Parathyroid adenoma (tissue), 2 donors: Measurements from ENCODE around the gene DCDC2B.
"Not testable (repeated sequence)": the region's sequence is repeated elsewhere in the genome, so short reads cannot be mapped to it uniquely, and the experiment has no call there.

Experiments used
- H2AFZ ChIP-seq: fragments of 300-600 bp; sonication (generic); one replicate; pipeline ENCODE4 v1.7.0; 2017; ENCODE audit warnings: antibody characterized with exemption, mild to moderate bottlenecking
- H3K27ac ChIP-seq: fragments of 300-600 bp; sonication (generic); one replicate; pipeline ENCODE4 v1.7.0; 2017
- H3K27me3 ChIP-seq: fragments of 300-600 bp; sonication (generic); one replicate; pipeline ENCODE4 v1.7.0; 2017; ENCODE audit warnings: low read length; ENCODE audit not compliant: control insufficient read depth, insufficient read depth
- H3K36me3 ChIP-seq: fragments of 300-600 bp; sonication (generic); one replicate; pipeline ENCODE4 v1.7.0; 2017; ENCODE audit warnings: low read length; ENCODE audit not compliant: control insufficient read depth, insufficient read depth
- H3K4me1 ChIP-seq: fragments of 300-600 bp; sonication (generic); one replicate; pipeline ENCODE4 v1.7.0; 2017; ENCODE audit warnings: control low read depth
- H3K4me2 ChIP-seq: fragments of 300-600 bp; sonication (generic); one replicate; pipeline ENCODE4 v1.7.0; 2017; ENCODE audit warnings: low read length
- H3K4me3 ChIP-seq: fragments of 300-600 bp; sonication (generic); one replicate; pipeline ENCODE4 v1.7.0; 2017; ENCODE audit warnings: low read depth, low read length
- H3K79me2 ChIP-seq: fragments of 300-600 bp; sonication (generic); one replicate; pipeline ENCODE4 v1.7.0; 2017; ENCODE audit warnings: control low read depth
- H3K9ac ChIP-seq: fragments of 300-600 bp; sonication (generic); one replicate; pipeline ENCODE4 v1.7.0; 2017; ENCODE audit warnings: mild to moderate bottlenecking
- H3K9me3 ChIP-seq: fragments of 300-600 bp; sonication (generic); one replicate; pipeline ENCODE4 v1.7.0; 2017; ENCODE audit warnings: low read length; ENCODE audit not compliant: control insufficient read depth
- CTCF ChIP-seq: fragments of 300-600 bp; sonication (generic); IDR thresholded peaks from one replicate; pipeline ENCODE4 v1.7.0; 2017; ENCODE audit warnings: antibody characterized with exemption, mild to moderate bottlenecking
- donor health status: primary hyperparathyroidism.

Gene DCDC2B

GRCh38 chr1:32208891-32209328, at the start of gene DCDC2B:
TSS of gene DCDC2B (plus strand) at chr1:32209089. CDS start at chr1:32209094, 5 bp downstream.
- no peak within 1 kb of the TSS for H3K27ac ChIP-seq
- no peak for TF ChIP-seq CTCF
- no peaks in the 10 kb centered on the region for H3K36me3 ChIP-seq
- H3K79me2 ChIP-seq: no peaks in the 10 kb centered on the region
- no peaks in the 10 kb centered on the region for H3K27me3 ChIP-seq
- no peak within 1 kb of the TSS for H3K4me2 ChIP-seq
- H3K9me3 ChIP-seq: no peaks in the 10 kb centered on the region
- H3K4me1 ChIP-seq: peaks cover 2% of the 10 kb centered on the region
- H2AFZ ChIP-seq: no peak within 1 kb of the TSS
- H3K9ac ChIP-seq: no peak within 1 kb of the TSS
- H3K4me3 ChIP-seq: no peak within 1 kb of the TSS

DNA sequence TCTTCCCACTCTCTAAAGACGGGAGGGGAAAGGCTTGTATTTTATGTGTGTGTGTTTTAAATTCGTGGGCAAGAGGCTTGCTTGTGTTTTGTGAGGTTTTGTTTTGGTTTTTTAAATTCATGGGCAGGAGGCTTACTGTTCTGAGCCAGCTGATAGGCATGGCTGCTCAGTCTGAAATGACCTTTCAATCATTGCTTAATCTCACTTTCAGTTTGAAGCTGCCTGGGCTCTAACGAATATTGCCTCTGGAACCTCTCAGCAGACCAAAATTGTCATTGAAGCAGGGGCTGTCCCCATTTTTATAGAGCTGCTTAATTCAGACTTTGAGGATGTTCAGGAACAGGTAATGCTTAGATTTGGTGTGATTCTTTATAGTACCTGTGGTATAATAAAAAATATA, 49.7 kb upstream of the DCDC2B start:
- no peaks in the 10 kb centered on the region for H3K27me3 ChIP-seq
- no peak overlapping the region for H3K4me2 ChIP-seq
- H3K4me1 ChIP-seq: no peaks in the 10 kb centered on the region
- H3K9me3 ChIP-seq: no peaks in the 10 kb centered on the region
- no peaks in the 10 kb centered on the region for H3K79me2 ChIP-seq
- H3K4me3 ChIP-seq: no peak overlapping the region
- no peak overlapping the region for H3K27ac ChIP-seq
- no peak overlapping the region for H3K9ac ChIP-seq
- TF ChIP-seq CTCF: no peak
- H2AFZ ChIP-seq: no peak overlapping the region
- no peaks in the 10 kb centered on the region for H3K36me3 ChIP-seq

- no peak overlapping the region for H3K4me2 ChIP-seq
- TF ChIP-seq CTCF: no peak
Measured at GRCh38 chr1:32163405-32163804, 45.5 kb upstream of the DCDC2B start.

DNA sequence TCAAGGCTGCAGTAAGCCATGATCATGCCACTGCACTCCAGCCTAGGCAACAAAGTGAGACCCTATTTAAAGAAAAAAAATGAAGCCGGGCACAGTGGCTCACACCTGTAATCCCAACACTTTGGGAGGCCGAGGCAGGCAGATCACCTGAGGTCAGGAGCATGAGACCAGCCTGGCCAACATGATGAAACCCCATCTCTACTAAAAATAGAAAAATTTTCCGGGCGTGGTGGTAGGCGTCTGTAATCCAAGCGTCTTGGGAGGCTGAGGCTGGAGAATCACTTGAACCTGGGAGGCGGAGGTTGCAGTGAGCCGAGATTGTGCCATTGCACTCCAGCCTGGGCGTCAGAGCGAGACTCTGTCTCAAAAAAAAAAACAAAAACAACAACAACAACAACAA, 43.3 kb upstream of the DCDC2B start:
- not testable (repeated sequence) for H3K4me2 ChIP-seq, H2AFZ ChIP-seq, H3K79me2 ChIP-seq, H3K4me3 ChIP-seq, H3K36me3 ChIP-seq, H3K9me3 ChIP-seq, H3K9ac ChIP-seq, H3K27me3 ChIP-seq, H3K27ac ChIP-seq, H3K4me1 ChIP-seq

More at GRCh38 chr1:32163405-32163804, 45.5 kb upstream of the DCDC2B start:
- H3K9ac ChIP-seq: no peak overlapping the region
- H3K4me3 ChIP-seq: no peak overlapping the region
- H3K4me1 ChIP-seq: no peaks in the 10 kb centered on the region
- H2AFZ ChIP-seq: no peak overlapping the region
- no peaks in the 10 kb centered on the region for H3K79me2 ChIP-seq
- H3K36me3 ChIP-seq: no peaks in the 10 kb centered on the region
- no peaks in the 10 kb centered on the region for H3K9me3 ChIP-seq
- no peaks in the 10 kb centered on the region for H3K27me3 ChIP-seq
- H3K27ac ChIP-seq: no peak overlapping the region

- TF ChIP-seq CTCF: no peak
- H3K4me2 ChIP-seq: no peak overlapping the region
- H3K36me3 ChIP-seq: no peaks in the 10 kb centered on the region
Measured at GRCh38 chr1:32170991-32171390, 37.9 kb upstream of the DCDC2B start.

More at GRCh38 chr1:32170991-32171390, 37.9 kb upstream of the DCDC2B start:
- Histone ChIP-seq H3K9me3 (no peaks in the 10 kb centered on the region), H3K79me2 (no peaks in the 10 kb centered on the region), H3K4me3 (no peak overlapping the region), H2AFZ (no peak overlapping the region), H3K9ac (no peak overlapping the region), H3K27me3 (no peaks in the 10 kb centered on the region), H3K27ac (no peak overlapping the region), H3K4me1 (no peaks in the 10 kb centered on the region)
